Stimulated activated CD8-positive, alpha-beta memory T cell treated with anti-CD3 and anti-CD28 coated beads, Interleukin-4, amount 100 ng/mL, for 1 hour (primary cell): ENCODE data around the gene PELI2.

Source experiments
- DNase-seq, 2 donors: peaks; one replicate each; pipeline ENCODE4 v3.0.0-alpha.2; 2020; ENCODE audit warnings: low read depth in 2 of 2, low spot score in 1 of 2

PELI2 gene

GRCh38 chr14:56172074-56172473 is 53.9 kb downstream of the PELI2 start:
- no peak for DNase-seq

DNA sequence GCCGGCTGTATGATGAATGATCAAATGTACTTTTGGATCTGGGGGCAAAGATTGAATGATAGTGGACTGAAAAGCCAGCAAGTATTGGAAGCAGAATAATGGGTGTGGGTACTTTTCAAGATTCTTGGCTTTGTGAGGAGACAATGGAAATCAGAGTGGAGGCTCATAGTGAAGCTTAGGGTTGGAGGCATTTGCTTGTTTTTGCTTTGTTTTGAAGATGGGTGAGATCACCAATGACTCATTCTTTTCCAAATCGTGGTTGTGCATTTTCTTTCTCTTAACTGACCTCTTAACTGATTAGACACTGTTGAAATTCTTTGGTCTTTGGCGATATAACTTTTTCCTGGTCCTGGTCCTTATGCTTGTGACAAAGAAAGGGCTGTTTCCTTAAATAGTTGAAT is 54.4 kb downstream of the PELI2 start:
- DNase-seq: no peak

- DNase-seq: no peak
These were observed 55.2 kb downstream of the PELI2 start for GRCh38 chr14:56173365-56173922.

GRCh38 chr14:56175773-56176172 is 57.6 kb downstream of the PELI2 start:
- no peak for DNase-seq

GRCh38 chr14:56176530-56176929 is 58.3 kb downstream of the PELI2 start:
- no peak for DNase-seq

GRCh38 chr14:56177036-56177435 is 58.8 kb downstream of the PELI2 start:
- DNase-seq: no peak

DNA sequence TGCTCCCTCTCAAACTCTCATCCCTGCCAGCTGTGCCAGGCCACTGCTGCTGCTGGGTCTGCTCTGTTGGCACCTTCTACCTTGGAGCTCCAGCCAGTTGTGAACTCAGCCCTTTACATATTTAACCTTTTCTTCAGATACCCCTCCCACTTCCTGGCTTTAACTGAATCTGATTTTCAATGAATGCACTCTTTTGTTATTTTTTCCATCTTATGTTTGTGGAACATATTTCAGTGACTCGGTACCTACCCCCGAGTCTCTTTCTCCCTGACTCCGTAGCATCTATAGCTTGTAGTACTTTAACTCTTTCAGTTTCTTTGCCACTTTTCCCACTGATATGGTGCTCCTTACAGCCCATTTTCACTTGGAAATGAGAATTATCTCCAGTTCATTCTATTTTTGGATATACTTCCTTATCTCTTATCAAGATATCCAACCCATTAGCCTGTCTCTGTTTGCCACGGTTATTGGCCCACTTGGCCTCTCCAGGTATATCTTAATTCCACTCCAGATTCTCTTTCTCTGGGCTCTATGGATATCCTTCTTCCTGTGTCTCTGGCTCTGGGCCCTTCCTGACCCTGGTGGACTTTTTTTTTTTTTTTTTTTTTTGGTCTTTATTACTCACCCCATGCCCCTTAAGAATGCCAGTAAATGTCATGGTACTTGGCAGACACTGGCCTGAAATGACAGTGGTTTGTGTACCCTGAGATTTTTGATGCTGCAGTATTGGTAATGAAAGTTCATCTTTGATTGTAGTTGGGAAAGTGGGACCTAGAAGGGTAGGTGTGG is 62.7 kb downstream of the PELI2 start:
- DNase-seq: no peak

GRCh38 chr14:56181681-56182085 is 63.5 kb downstream of the PELI2 start:
- DNase-seq: no peak

- DNase-seq: no peak
These were observed 64.2 kb downstream of the PELI2 start for GRCh38 chr14:56182410-56182809.

GRCh38 chr14:56183631-56184157 is 65.5 kb downstream of the PELI2 start:
- DNase-seq: no peak

GRCh38 chr14:56185992-56186391 is 67.8 kb downstream of the PELI2 start:
- no peak for DNase-seq

DNA sequence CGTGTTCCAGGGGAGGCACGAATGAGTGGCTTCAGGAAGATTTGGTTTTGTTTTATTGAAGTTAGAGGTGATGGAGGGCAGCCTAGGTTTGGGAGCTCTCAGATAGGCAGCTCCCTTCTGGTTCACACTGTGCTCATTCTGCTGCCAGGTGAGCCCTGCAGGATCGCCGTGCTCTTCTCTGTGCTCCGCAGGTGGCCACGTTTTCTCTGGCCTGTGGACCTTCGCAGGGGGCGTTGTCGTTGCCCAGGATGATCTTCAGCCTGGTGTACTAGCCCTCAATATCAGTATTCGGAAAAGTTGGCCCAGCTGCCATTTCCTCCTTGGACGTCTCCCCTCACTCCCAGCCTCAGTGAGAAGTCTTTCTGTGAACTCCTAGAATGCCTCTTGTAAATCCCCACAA is 69.5 kb downstream of the PELI2 start:
- no peak for DNase-seq

DNA sequence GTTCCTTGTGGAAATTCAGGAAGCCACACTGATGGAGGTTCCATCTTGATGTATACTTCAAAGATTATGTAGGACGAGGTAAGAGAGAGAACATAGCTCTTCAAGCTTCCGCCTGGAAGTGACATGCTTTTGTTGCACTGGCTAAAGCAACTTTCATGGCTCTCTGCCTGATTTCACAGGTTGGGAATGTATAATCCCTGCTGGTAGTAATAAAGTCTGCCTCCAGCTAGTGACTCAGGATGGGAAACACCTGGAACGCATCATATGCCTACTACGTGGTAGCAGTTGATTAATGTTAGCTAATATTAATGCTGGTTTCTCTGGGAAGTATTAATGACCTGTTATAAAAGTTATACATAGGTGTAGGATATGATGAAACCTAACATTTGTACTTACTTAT is 71.1 kb downstream of the PELI2 start:
- no peak for DNase-seq

DNA sequence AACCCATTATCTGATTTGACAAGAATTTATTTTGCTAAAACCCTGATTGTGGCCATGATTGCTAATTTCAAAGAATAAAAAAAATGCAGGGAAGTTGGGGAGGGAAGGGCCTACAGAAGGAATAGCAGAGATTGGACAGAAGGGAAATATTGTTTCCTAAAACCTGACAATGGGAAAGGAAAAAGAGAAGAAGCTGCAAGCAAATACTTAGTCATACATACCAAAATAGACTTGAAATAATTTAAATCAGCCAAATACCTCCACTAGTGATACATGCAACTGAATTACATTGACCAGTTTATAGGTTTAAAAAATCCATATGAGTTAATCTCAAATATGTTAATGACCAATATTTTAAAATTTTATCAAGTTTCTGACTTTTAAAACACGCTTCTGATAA is 75.1 kb downstream of the PELI2 start:
- no peak for DNase-seq

- no peak for DNase-seq
These were observed 75.8 kb downstream of the PELI2 start for GRCh38 chr14:56194042-56194441.

DNA sequence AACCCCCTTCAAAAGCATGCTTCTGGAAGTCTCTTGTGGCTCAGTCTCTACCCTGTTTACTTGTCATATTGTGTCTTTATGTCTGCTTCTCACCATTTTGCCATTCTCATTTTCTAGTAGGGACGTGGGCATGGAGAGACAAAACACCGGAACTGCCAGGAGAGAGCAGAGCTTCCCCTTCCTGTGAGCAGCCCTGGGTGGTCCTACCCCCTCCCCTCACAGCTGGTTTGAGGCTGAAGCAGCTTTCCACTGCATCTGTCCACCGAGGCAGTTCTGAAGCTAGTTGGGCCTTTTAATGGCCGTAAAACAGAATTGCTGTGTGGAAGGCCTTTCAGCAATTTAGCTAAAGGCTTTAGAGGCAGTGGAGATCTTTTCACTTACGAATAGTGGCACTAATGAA is 77.0 kb downstream of the PELI2 start:
- no peak for DNase-seq

GRCh38 chr14:56195704-56196103 is 77.5 kb downstream of the PELI2 start:
- DNase-seq: no peak

GRCh38 chr14:56196274-56196673 is 78.1 kb downstream of the PELI2 start:
- no peak for DNase-seq

DNA sequence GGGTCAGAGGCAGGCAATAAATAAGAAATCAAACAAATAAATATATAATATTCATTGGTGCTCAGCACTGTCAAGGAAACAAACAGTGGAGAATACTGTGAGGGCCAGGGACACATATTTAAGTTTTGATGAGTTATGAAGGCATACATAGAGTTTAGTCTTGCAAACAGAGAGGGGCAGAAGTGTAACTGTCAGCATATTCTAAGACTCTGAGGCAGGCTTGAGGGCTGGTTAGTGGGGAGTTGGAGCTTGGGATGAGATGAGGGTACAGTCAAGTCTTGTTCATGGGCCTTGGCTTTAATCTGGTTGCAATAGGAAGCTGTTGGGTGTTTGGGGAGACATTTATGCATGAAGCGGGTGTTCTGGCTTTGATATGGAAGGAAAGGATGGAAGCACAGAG is 78.9 kb downstream of the PELI2 start:
- no peak for DNase-seq

DNA sequence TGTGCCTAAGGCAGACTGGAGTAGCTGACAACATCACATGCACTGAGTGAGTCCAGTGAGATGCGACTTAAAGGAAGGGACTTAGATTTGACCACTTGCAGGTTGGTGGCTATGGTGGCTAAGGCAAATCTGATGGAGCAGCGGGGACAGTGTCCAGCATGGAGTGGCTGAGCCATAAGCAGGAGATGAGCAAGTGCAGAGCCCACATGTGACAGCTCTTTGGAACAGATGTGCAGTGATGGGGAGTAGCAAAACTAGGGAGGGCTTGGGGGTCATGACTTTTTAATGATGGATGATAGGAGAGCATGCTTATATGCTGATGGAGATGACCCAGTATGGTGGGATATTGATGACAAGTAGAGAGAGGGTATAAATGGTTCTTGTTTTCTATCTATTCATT is 80.2 kb downstream of the PELI2 start:
- DNase-seq: no peak

GRCh38 chr14:56199095-56199981 is 81.1 kb downstream of the PELI2 start:
- DNase-seq: no peak
